Measurements from ENCODE around the gene NELFCD.
"Not testable (repeated sequence)": the region's sequence is repeated elsewhere in the genome, so short reads cannot be mapped to it uniquely, and the experiment has no call there.

NELFCD gene

GRCh38 chr20:58980711-58981627 lies at the start of gene NELFCD:
NELFCD (plus strand) TSS chr20:58981256; CDS start chr20:58981310, 54 bp downstream.
- DNase-seq, result peak; percentile 89

- no peak for DNase-seq
These were observed 48.9 kb upstream of the NELFCD start for GRCh38 chr20:58932170-58932569.

- DNase-seq, result no peak
These were observed 43.0 kb upstream of the NELFCD start for GRCh38 chr20:58938078-58938477.

- DNase-seq, result peak; percentile 83
These were observed 42.5 kb upstream of the NELFCD start for GRCh38 chr20:58938541-58938940.

- DNase-seq, result no peak
These were observed 39.6 kb upstream of the NELFCD start for GRCh38 chr20:58941471-58941870.

GRCh38 chr20:58942549-58942948 lies 38.5 kb upstream of the NELFCD start:
- DNase-seq, result no peak

- no peak for DNase-seq
These were observed 36.4 kb upstream of the NELFCD start for GRCh38 chr20:58944610-58945009.

- DNase-seq, result peak; percentile 43
These were observed 35.0 kb upstream of the NELFCD start for GRCh38 chr20:58945965-58946631.

GRCh38 chr20:58947797-58948388 lies 33.2 kb upstream of the NELFCD start:
- DNase-seq, result not testable (repeated sequence)

GRCh38 chr20:58950603-58951002 lies 30.5 kb upstream of the NELFCD start:
- DNase-seq, result peak; percentile 13

GRCh38 chr20:58953050-58953449 lies 28.0 kb upstream of the NELFCD start:
- no peak for DNase-seq

GRCh38 chr20:58956078-58956477 lies 25.0 kb upstream of the NELFCD start:
- DNase-seq, result peak; percentile 16

GRCh38 chr20:58959652-58960051 lies 21.4 kb upstream of the NELFCD start:
- DNase-seq, result peak; percentile 26

- DNase-seq, result no peak
These were observed 17.9 kb upstream of the NELFCD start for GRCh38 chr20:58963060-58963584.

GRCh38 chr20:58963922-58964321 lies 17.1 kb upstream of the NELFCD start:
- DNase-seq, result peak; percentile 13

GRCh38 chr20:58965270-58966064 lies 15.6 kb upstream of the NELFCD start:
- no peak for DNase-seq

GRCh38 chr20:58967652-58968429 lies 13.2 kb upstream of the NELFCD start:
- DNase-seq, result no peak

GRCh38 chr20:58969439-58969838 lies 11.6 kb upstream of the NELFCD start:
- no peak for DNase-seq

GRCh38 chr20:58970146-58970545 lies 10.9 kb upstream of the NELFCD start:
- no peak for DNase-seq

- no peak for DNase-seq
These were observed 9.6 kb upstream of the NELFCD start for GRCh38 chr20:58971429-58971828.

GRCh38 chr20:58973179-58973578 lies 7.9 kb upstream of the NELFCD start:
- no peak for DNase-seq

GRCh38 chr20:58973866-58974265 lies 7.2 kb upstream of the NELFCD start:
- no peak for DNase-seq

Measured in OCI-M1 (cell line).